Measurements from ENCODE around the gene ADPRHL1. TPM values are rescaled to one million over a fixed set of nuclear protein-coding genes. Genes with fewer than 3 reads are reported as not detected.
A peak's percentile ranks its signal among the peaks of the same experiment; 100 is the strongest.

The ADPRHL1 gene
- total RNA-seq, 2 donors from 2014 or later: 1.6 to 2.9 TPM

DNA sequence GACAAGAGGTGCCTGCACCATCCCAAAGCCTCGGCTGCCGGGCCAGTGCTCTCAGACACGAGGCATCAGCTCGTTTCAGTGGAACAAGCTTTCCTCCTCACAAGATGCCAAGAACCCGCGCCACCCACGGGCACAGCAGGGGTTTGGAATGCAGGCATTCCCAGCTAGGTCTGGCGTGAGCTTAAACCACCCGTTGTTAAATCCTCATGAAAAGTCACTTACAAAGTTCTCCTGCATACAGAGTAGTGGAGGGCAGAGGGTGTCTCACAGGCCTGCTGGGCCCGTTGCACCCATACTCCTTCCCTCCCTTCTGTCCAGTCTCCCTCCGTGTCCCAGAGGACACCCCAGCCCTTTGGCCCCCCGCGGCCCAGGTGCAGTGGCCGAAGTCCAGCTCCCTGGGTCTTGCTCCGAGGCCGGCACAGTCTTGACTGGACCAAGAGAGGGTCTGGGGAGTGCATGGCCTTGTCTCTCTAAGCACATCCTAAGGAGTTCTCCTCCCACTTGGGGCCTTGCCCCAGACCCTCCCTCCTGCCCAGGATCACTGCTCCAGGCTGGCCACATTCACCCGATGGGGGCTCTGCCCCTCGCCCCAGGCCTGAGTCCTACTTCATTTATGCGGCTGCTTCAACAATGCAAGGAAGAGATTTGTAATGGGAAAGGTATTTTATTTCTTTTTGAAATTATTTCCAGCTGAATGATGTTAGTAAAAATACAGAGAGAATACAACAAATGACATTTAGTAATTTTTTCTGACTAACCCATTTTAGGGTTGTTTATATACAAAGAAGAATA lies 54.1 kb downstream of the ADPRHL1 start:
- H3K4me1 Mint-ChIP-seq: peaks cover 27% of the 10 kb centered on the region
- H3K9ac ChIP-seq (ENCODE audit: extremely low read depth, low read length, poor library complexity, severe bottlenecking): peak overlapping the region; percentile 55
- H3K4me1 ChIP-seq (ENCODE audit: control insufficient read depth, insufficient read depth, low read length): peaks cover 11% of the 10 kb centered on the region
- H3K27ac Mint-ChIP-seq: peak overlapping the region; percentile 96
- H3K27me3 Mint-ChIP-seq (ENCODE audit: insufficient read depth): no peaks in the 10 kb centered on the region
- TF ChIP-seq, protein P1, sequence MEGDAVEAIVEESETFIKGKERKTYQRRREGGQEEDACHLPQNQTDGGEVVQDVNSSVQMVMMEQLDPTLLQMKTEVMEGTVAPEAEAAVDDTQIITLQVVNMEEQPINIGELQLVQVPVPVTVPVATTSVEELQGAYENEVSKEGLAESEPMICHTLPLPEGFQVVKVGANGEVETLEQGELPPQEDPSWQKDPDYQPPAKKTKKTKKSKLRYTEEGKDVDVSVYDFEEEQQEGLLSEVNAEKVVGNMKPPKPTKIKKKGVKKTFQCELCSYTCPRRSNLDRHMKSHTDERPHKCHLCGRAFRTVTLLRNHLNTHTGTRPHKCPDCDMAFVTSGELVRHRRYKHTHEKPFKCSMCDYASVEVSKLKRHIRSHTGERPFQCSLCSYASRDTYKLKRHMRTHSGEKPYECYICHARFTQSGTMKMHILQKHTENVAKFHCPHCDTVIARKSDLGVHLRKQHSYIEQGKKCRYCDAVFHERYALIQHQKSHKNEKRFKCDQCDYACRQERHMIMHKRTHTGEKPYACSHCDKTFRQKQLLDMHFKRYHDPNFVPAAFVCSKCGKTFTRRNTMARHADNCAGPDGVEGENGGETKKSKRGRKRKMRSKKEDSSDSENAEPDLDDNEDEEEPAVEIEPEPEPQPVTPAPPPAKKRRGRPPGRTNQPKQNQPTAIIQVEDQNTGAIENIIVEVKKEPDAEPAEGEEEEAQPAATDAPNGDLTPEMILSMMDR (conservative IDR thresholded peaks at IDR 0.05): no peak
- no peaks in the 10 kb centered on the region for H3K9me3 ChIP-seq (ENCODE audit: control insufficient read depth, low read length)
- 45 to 75% methylated on average over 7 to 19 of the region's 19 CpGs for WGBS, 2 experiments (ENCODE audit: insufficient coverage in 1 of 2, insufficient read length in 1 of 2)
- H3K9me3 Mint-ChIP-seq: no peaks in the 10 kb centered on the region
- H3K27ac ChIP-seq (ENCODE audit: low read depth, low read length): no peak overlapping the region
- no peak overlapping the region for H3K4me3 ChIP-seq (ENCODE audit: low read length)
- no peak overlapping the region for H3K4me3 Mint-ChIP-seq
- H3K27me3 ChIP-seq (ENCODE audit: control insufficient read depth, insufficient read depth, low read length, poor library complexity, severe bottlenecking): no peaks in the 10 kb centered on the region
- peak; percentile 84 for DNase-seq
- no peaks in the 10 kb centered on the region for H3K36me3 Mint-ChIP-seq (ENCODE audit: low read depth)
- H3K36me3 ChIP-seq (ENCODE audit: control insufficient read depth, insufficient read depth, low read length): no peaks in the 10 kb centered on the region

DNA sequence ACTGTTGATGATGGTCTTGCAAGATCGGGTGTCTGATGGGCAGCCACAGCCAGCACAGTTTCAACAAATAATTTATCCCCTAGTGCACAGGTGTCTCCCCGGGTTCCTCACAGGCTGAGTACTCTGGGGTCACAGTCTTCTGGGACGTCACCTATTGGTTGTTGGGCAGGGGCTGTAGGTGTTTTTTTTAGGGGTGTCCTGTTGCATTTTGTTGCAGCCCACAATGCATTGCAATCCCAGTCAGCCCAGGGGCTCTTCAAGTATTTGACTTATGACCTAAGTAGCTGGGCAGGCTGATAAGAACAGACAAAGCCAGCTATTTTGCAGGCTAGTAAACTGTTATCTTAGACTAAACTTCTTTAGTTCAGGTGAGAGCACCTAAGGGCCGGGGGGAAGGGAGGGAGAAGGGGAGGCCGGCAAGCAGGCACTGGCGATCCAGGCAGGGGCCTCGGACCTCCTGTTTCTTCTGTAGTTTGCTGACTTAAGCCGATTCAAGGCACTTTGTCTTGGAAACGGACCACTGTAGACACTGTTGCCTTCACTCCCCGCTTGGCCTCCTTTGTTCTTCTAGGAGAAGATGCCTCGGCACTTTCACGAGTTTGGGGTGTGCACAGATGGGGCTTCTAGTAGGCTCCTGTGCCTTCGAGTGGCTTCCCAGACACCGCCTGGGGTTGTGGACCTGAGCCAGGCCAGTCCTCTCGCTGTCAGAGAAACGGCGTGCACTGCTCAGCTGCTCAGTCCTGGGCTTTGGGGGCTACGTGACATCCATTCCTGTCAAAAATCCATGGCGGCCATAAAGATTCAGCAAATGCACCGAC lies 55.5 kb downstream of the ADPRHL1 start:
- peak overlapping the region; percentile 95 for H3K27ac Mint-ChIP-seq
- Histone ChIP-seq H3K27me3 (ENCODE audit: control insufficient read depth, insufficient read depth, low read length, poor library complexity, severe bottlenecking) (no peaks in the 10 kb centered on the region), H3K9ac (ENCODE audit: extremely low read depth, low read length, poor library complexity, severe bottlenecking) (peak overlapping the region; percentile 19), H3K27ac (ENCODE audit: low read depth, low read length) (peak overlapping the region; percentile 73), H3K9me3 (ENCODE audit: control insufficient read depth, low read length) (no peaks in the 10 kb centered on the region), H3K4me3 (ENCODE audit: low read length) (no peak overlapping the region), H3K4me1 (ENCODE audit: control insufficient read depth, insufficient read depth, low read length) (peaks cover 11% of the 10 kb centered on the region), H3K36me3 (ENCODE audit: control insufficient read depth, insufficient read depth, low read length) (no peaks in the 10 kb centered on the region)
- H3K9me3 Mint-ChIP-seq: no peaks in the 10 kb centered on the region
- peak; percentile 67 for DNase-seq
- H3K27me3 Mint-ChIP-seq (ENCODE audit: insufficient read depth): no peaks in the 10 kb centered on the region
- H3K4me3 Mint-ChIP-seq: no peak overlapping the region
- peaks cover 30% of the 10 kb centered on the region for H3K4me1 Mint-ChIP-seq
- H3K36me3 Mint-ChIP-seq (ENCODE audit: low read depth): no peaks in the 10 kb centered on the region
- WGBS, 2 experiments (ENCODE audit: insufficient coverage in 1 of 2, insufficient read length in 1 of 2): 77 to 88% methylated on average over 11 to 20 of the region's 20 CpGs
- TF ChIP-seq, protein P1 (conservative IDR thresholded peaks at IDR 0.05): no peak

GRCh38 chr13:113394339-113394640 lies 59.0 kb downstream of the ADPRHL1 start:
- Histone ChIP-seq H3K9me3 (ENCODE audit: control insufficient read depth, low read length) (peaks cover 6% of the 10 kb centered on the region), H3K27me3 (ENCODE audit: control insufficient read depth, insufficient read depth, low read length, poor library complexity, severe bottlenecking) (no peaks in the 10 kb centered on the region), H3K27ac (ENCODE audit: low read depth, low read length) (no peak overlapping the region), H3K4me1 (ENCODE audit: control insufficient read depth, insufficient read depth, low read length) (peaks cover 8% of the 10 kb centered on the region), H3K36me3 (ENCODE audit: control insufficient read depth, insufficient read depth, low read length) (no peaks in the 10 kb centered on the region), H3K4me3 (ENCODE audit: low read length) (no peak overlapping the region), H3K9ac (ENCODE audit: extremely low read depth, low read length, poor library complexity, severe bottlenecking) (no peak overlapping the region)
- H3K4me3 Mint-ChIP-seq: peak overlapping the region; percentile 27
- peaks cover 12% of the 10 kb centered on the region for H3K9me3 Mint-ChIP-seq
- WGBS, 2 experiments (ENCODE audit: insufficient coverage in 1 of 2, insufficient read length in 1 of 2): 74 to 94% methylated on average over 3 to 13 of the region's 13 CpGs
- no peak for DNase-seq
- H3K4me1 Mint-ChIP-seq: peaks cover 23% of the 10 kb centered on the region
- H3K27me3 Mint-ChIP-seq (ENCODE audit: insufficient read depth): no peaks in the 10 kb centered on the region
- H3K36me3 Mint-ChIP-seq (ENCODE audit: low read depth): peaks cover 3% of the 10 kb centered on the region
- H3K27ac Mint-ChIP-seq: no peak overlapping the region
- TF ChIP-seq, protein P1 (conservative IDR thresholded peaks at IDR 0.05): no peak
